Calu3 (cell line): ENCODE data around the gene CNGB1. TPM values are rescaled to one million over a fixed set of nuclear protein-coding genes. Genes with fewer than 3 reads are reported as not detected.
"Not testable (repeated sequence)": the region's sequence is repeated elsewhere in the genome, so short reads cannot be mapped to it uniquely, and the experiment has no call there.

ENCODE experiments used
- BruUV-seq: library from RNA; stranded (reverse); fragments of 400-500 nt; replicated peaks from 2 replicates; lab custom pipeline; 2021; lab: Mats Ljungman, UMichigan
- CTCF ChIA-PET: fragments of 300-600 bp; sonication (Branson Sonifier 250); formaldehyde crosslinking; loops from one replicate; lab custom pipeline; 2022; ENCODE audit warnings: antibody characterized with exemption; lab: Charles Lee
- DNase-seq: peaks from one replicate; pipeline ENCODE4 v3.0.0; 2022
- H3K27ac Mint-ChIP-seq: one replicate; pipeline ENCODE4 v1.8.0; 2022; ENCODE audit warnings: mixed read lengths; ENCODE audit not compliant: unreplicated experiment
- H3K27me3 Mint-ChIP-seq: one replicate; pipeline ENCODE4 v1.8.0; 2022; ENCODE audit warnings: mixed read lengths; ENCODE audit not compliant: unreplicated experiment
- H3K36me3 Mint-ChIP-seq: one replicate; pipeline ENCODE4 v1.8.0; 2022; ENCODE audit warnings: mild to moderate bottlenecking, moderate library complexity, mixed read lengths; ENCODE audit not compliant: insufficient read depth, unreplicated experiment
- H3K4me1 Mint-ChIP-seq: one replicate; pipeline ENCODE4 v1.8.0; 2022; ENCODE audit warnings: mild to moderate bottlenecking, low read depth, mixed read lengths; ENCODE audit not compliant: unreplicated experiment
- H3K4me3 Mint-ChIP-seq: one replicate; pipeline ENCODE4 v1.8.0; 2022; ENCODE audit warnings: mild to moderate bottlenecking, low read depth, moderate library complexity, mixed read lengths; ENCODE audit not compliant: unreplicated experiment
- H3K9me3 Mint-ChIP-seq: one replicate; pipeline ENCODE4 v1.8.0; 2022; ENCODE audit warnings: low read depth, mixed read lengths; ENCODE audit not compliant: unreplicated experiment
- CTCF ChIP-seq: fragments of 200-600 bp; IDR thresholded peaks from one replicate; pipeline ENCODE4 v1.8.0; 2022; ENCODE audit warnings: antibody characterized with exemption; ENCODE audit not compliant: unreplicated experiment
- intact Hi-C: fragments of 100-400 bp; cut with micrococcal nuclease; formaldehyde crosslinking; loops from one replicate; pipeline ENCODE4 v1.10.0; 2022; ENCODE audit not compliant: unreplicated experiment
- total RNA-seq: library from RNA; stranded (reverse); gene quantifications from 2 replicates; pipeline ENCODE4 v1.2.3, GENCODE V29; 2022

CNGB1 gene
- total RNA-seq, 1 experiment from 2014 or later: 0.19 TPM

- Mint-ChIP-seq H3K4me1 (no peaks in the 10 kb centered on the region), H3K36me3 (no peaks in the 10 kb centered on the region), H3K9me3 (no peaks in the 10 kb centered on the region), H3K27ac (no peak overlapping the region), H3K27me3 (peaks cover 11% of the 10 kb centered on the region), H3K4me3 (no peak overlapping the region)
- DNase-seq: no peak
- intact Hi-C loops: no loop called here
- no peak for TF ChIP-seq CTCF
- no TSS peak for BruUV-seq
- CTCF ChIA-PET: interaction anchor here (0.6 kb wide), 1 partner anchor 104 kb away, joined by 6 read pairs; no protein-coding TSS in a partner anchor
These were observed 25.2 kb downstream of the CNGB1 start for GRCh38 chr16:57945740-57946138.

GRCh38 chr16:57944970-57945739, 25.8 kb downstream of the CNGB1 start:
- no peak for TF ChIP-seq CTCF
- CTCF ChIA-PET: interaction anchor here (0.6 kb wide), 1 partner anchor 105 kb away, joined by 6 read pairs; no protein-coding TSS in a partner anchor
- no peaks in the 10 kb centered on the region for H3K36me3 Mint-ChIP-seq
- no peak overlapping the region for H3K27ac Mint-ChIP-seq
- H3K9me3 Mint-ChIP-seq: no peaks in the 10 kb centered on the region
- H3K27me3 Mint-ChIP-seq: peaks cover 17% of the 10 kb centered on the region
- no TSS peak for BruUV-seq
- DNase-seq: no peak
- H3K4me1 Mint-ChIP-seq: no peaks in the 10 kb centered on the region
- intact Hi-C loops: no loop called here
- no peak overlapping the region for H3K4me3 Mint-ChIP-seq

- H3K27ac Mint-ChIP-seq, DNase-seq, H3K9me3 Mint-ChIP-seq, H3K4me3 Mint-ChIP-seq, intact Hi-C loops, BruUV-seq, H3K36me3 Mint-ChIP-seq: not testable (repeated sequence)
- peaks cover 15% of the 10 kb centered on the region for H3K4me1 Mint-ChIP-seq
- CTCF ChIA-PET: interaction anchor here (0.7 to 1.2 kb wide), 3 partner anchors 12 to 361 kb away, joined by 3 to 5 read pairs (median 3); partner anchors contain the start of gene CNGB1
- H3K27me3 Mint-ChIP-seq: peaks cover 26% of the 10 kb centered on the region
These were observed 27.5 kb downstream of the CNGB1 start for GRCh38 chr16:57943381-57943780.

GRCh38 chr16:57941901-57942300, 29.0 kb downstream of the CNGB1 start:
- H3K27ac Mint-ChIP-seq, DNase-seq, H3K4me3 Mint-ChIP-seq, intact Hi-C loops, CTCF ChIA-PET, H3K9me3 Mint-ChIP-seq, H3K36me3 Mint-ChIP-seq, BruUV-seq: not testable (repeated sequence)
- Mint-ChIP-seq H3K4me1 (peaks cover 16% of the 10 kb centered on the region), H3K27me3 (peaks cover 26% of the 10 kb centered on the region)

- DNase-seq: peak; percentile 70
- intact Hi-C loops: no loop called here
These were observed 29.8 kb downstream of the CNGB1 start for GRCh38 chr16:57941016-57941664.

More at GRCh38 chr16:57941016-57941664, 29.8 kb downstream of the CNGB1 start:
- no peak overlapping the region for H3K4me3 Mint-ChIP-seq
- BruUV-seq: no TSS peak
- CTCF ChIA-PET: no interaction called here
- H3K27ac Mint-ChIP-seq: no peak overlapping the region
- H3K9me3 Mint-ChIP-seq: no peaks in the 10 kb centered on the region
- H3K4me1 Mint-ChIP-seq: peaks cover 16% of the 10 kb centered on the region
- no peaks in the 10 kb centered on the region for H3K36me3 Mint-ChIP-seq
- TF ChIP-seq CTCF: no peak
- peaks cover 26% of the 10 kb centered on the region for H3K27me3 Mint-ChIP-seq
